HG02884 (cell line): Measurements from ENCODE around the gene C1QTNF1.
"Not testable (repeated sequence)": the region's sequence is repeated elsewhere in the genome, so short reads cannot be mapped to it uniquely, and the experiment has no call there.

Source experiments
- ATAC-seq: cut with Tn5 transposase; IDR thresholded peaks from one replicate; pipeline ENCODE4 v1.9.1; 2021; ENCODE audit warnings: mild to moderate bottlenecking, moderate library complexity; ENCODE audit not compliant: unreplicated experiment

C1QTNF1 gene

GRCh38 chr17:79005063-79005861, 18.7 kb upstream of the C1QTNF1 start:
- ATAC-seq: no peak

DNA sequence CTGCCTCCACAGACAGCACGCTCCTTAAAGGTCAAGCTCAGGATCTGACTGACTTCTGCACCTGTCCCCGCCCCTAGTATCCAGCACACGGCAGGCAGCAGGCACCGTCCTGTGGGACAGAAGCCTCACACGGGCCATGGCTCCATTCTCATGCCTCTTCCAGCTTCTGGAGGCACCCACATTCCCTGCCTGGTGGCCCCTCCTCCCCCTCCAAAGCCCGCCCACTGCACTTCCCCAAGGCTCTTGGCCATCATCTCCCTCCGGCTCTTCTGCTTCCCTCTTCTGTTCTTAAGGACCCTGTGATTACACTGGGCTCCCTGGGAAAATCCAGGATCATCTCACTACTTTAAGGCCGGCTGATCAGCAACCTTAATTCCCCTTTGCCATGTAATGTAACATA, 17.9 kb upstream of the C1QTNF1 start:
- ATAC-seq: no peak

DNA sequence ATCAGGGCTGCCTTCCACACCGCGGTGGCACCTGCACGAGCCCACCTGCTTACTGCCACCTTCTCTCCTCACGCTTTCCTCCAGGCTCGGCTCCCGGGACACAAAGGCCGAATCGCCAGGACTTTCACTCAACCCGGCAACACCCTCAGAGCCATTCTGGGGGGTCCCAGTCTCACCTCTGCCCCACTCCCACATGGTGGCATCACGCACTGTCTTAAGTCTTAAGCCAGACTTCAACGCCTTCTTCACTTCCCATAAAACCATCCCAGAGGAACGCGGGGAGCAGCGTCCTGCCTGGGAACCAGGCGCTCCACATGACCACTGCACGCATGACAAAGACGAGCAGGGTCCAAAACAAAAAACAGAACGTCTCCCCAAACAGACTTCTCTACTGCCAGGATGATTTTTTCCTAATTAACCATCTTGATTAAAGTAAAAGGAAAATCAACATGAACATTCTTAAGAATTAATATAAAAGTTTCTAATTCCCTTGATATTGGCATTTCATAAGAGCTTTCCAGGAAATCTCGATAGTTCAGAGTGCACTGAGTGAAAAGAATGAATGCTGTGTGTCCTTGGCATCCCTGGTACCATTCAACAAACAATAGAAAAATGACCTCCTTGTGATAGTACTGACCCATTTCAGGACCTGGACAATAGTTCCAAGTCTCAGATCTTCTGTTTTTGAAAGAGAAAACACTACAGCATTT, 17.0 kb upstream of the C1QTNF1 start:
- no peak for ATAC-seq

- ATAC-seq: no peak
Measured at GRCh38 chr17:79007504-79008381, 16.2 kb upstream of the C1QTNF1 start.

- ATAC-seq: no peak
Measured at GRCh38 chr17:79008666-79009387, 15.1 kb upstream of the C1QTNF1 start.

- ATAC-seq: peak; percentile 82
Measured at GRCh38 chr17:79009397-79010303, 14.3 kb upstream of the C1QTNF1 start, which contains the start of gene CANT1. Gene CANT1 (minus strand): TSS chr17:79009764. CDS start chr17:78997622, 12,142 bp downstream.

- no peak for ATAC-seq
Measured at GRCh38 chr17:79010304-79010646, 13.7 kb upstream of the C1QTNF1 start.

GRCh38 chr17:79011451-79012147, 12.4 kb upstream of the C1QTNF1 start:
- no peak for ATAC-seq

DNA sequence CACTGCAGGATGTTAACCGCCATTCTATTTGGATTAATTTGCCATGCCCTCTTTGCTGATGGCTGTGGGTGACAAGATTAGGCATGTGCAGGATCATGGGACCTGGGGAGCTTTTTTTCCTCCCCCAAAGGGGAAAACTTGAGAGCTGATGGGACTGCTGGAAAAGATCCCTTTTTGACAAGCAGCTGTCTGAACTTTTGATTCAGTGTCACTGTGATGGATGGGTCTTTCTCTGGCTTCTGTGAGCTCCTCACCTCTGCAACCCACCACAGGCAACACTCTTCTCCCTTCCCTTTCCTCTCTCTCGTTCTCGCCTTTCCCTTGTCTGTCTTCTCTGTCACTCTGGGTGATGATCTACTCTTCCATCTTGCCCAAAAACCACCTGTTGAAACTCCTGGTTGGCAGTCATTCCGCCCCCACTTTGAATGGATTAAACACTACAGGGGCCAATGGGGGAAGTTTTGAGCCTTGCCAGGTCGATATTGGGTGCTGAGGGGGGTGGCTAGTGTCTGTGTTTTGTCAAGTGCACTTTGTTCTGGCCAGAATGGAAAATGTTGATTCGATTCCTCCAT, 11.3 kb upstream of the C1QTNF1 start:
- no peak for ATAC-seq

DNA sequence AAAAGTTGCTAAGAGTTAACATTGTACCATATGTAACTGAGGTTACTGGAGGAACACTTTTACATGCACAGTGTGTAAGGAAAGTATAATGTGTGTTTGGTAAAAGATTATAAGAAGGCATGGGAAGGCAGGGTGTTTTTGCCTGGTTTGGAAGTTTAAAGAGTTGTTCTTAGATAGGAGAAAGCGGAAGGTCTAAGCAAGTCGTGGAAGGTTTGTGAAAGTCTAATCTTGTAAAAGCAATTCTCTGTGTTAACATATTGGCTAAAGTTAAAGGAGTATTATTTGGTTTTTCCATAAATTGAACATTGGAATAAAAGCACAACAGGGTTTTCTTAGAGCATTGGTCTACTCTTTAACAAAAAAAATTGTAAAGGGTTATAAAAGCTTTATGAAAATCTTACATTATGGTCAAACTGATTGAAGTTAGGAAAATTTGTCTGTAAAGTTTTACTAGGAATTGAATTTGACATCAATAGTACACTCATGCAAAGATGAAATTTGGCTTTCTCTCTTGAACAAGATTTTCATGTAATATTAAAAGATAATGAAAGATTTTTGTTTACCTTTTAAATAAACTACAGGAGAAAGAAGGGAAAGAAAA, 9.7 kb upstream of the C1QTNF1 start:
- no peak for ATAC-seq

DNA sequence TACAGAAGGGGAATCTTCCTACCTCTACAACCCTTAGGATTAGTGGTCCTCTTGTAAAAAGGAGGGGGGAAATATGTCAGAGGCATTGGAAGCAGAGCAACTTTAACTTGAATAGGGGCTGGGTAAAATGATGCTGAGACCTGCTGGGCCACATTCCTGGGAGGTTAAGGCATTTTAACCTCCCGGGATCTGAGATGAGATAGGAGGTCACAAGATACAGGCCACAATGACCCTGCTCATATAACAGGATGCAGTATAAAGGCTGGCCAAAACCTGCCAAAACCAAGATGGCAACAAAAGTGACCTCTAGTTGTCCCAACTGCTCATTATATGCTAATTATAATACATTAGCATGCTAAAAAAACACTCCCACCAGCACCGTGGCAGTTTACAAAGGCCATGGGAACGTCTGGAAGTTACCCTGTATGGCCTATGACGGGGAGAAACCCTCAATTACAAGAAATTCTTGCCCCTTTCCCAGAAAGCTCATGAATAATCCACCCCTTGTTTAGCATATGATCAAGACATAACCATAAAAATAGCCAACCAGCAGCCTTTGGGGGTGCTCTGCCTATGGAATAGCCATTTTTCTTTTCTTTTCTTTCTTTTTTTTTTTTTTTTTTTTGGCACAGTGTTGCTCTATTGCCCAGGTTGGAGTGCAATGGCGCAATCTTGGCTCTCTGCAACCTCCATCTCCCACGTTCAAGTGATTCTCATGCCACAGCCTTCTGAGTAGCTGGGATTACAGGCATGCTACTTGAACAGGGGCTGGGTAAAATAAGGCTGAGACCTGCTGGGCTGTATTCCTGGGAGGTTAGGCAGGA, 6.2 kb upstream of the C1QTNF1 start:
- no peak for ATAC-seq

- no peak for ATAC-seq
Measured at GRCh38 chr17:79018370-79018695, 5.6 kb upstream of the C1QTNF1 start.

DNA sequence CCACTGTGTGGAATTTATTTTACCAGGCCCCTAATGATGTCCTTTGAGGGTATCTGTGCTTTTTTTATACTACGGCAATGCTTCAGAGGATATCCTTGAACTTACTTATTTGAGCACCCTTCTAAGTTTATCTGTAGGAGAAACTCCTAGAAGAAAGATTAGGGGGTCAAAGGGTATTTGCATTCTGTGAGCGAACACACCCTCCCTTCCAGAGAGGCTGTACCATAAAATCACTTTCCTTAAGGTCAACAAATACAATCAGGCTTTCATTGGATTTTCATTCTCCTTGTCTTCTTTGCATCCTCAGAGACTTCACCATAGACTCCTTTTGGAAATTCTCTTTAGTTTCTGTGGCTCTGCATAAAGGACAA, 4.7 kb upstream of the C1QTNF1 start:
- ATAC-seq: no peak

DNA sequence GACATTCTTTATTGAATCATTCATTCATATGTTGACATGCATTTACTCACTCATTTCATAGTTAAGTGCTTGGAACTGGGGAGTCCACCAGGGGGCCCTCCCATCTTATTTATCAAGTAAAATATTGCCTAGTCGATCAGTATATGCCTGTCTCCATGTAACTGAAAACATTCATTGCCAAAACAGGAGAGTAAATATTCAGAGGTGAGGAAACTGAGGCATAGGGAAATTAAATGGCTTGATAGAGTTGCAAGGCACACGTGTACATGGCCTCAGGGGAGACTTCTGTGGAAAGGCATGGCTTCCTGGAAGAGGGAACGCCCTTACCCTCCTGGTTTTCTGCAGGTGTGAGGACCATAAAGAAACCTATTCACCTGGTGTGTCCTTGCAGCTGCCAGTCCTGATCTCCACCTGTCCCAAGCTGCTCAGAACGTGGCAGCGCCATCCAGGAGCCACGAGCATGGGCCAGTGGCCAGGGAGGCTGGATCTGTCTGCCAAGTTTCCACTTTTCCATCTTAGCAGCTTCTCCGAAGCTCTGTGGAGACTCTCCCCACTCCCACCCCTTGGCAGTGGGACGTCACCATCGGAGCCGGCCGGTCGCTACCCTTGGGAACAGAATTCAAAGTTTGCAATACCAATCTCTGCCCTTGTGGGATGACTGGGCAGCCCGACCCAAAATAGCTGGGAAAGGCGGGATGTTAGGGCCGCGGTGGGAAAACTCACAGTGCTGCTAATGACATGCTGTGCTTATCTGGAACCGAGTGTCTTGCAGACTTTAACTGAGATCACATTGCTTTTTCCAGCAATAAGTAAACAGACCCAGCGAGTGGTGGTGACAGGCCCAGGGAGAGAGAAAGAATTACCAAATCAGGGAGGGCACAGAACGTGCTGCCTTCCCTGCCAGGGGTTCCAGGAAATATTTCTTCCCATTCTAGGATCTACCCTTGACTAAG, 4.1 kb upstream of the C1QTNF1 start:
- ATAC-seq: no peak

GRCh38 chr17:79020631-79021301, 3.2 kb upstream of the C1QTNF1 start:
- no peak for ATAC-seq

- ATAC-seq: not testable (repeated sequence)
Measured at GRCh38 chr17:79021929-79022328, 2.0 kb upstream of the C1QTNF1 start.
